ENCODE results near the gene MEN1. TPM values are rescaled to one million over a fixed set of nuclear protein-coding genes. Genes with fewer than 3 reads are reported as not detected.

Gene MEN1
- total RNA-seq, 2 donors from 2014 or later = 27.9 to 45.5 TPM

GRCh38 chr11:64829536-64830251 lies 19.3 kb upstream of the MEN1 start:
- H3K27ac ChIP-seq = no peak overlapping the region
- DNase-seq (ENCODE audit: low spot score) = no peak
- intact Hi-C loops (cut with DNase I) = no loop called here
- H3K36me3 ChIP-seq = peaks cover 0 to 10% of the 10 kb centered on the region in 2 donors
- WGBS = 92% methylated on average over 24 of the region's 43 CpGs
- no peak overlapping the region for H3K4me3 ChIP-seq
- no peaks in the 10 kb centered on the region for H3K27me3 ChIP-seq (replicated peaks; ENCODE audit: insufficient read depth)
- H3K4me1 ChIP-seq (replicated peaks) = no peaks in the 10 kb centered on the region
- H3K9me3 ChIP-seq = no peaks in the 10 kb centered on the region
- TF ChIP-seq, protein P1, sequence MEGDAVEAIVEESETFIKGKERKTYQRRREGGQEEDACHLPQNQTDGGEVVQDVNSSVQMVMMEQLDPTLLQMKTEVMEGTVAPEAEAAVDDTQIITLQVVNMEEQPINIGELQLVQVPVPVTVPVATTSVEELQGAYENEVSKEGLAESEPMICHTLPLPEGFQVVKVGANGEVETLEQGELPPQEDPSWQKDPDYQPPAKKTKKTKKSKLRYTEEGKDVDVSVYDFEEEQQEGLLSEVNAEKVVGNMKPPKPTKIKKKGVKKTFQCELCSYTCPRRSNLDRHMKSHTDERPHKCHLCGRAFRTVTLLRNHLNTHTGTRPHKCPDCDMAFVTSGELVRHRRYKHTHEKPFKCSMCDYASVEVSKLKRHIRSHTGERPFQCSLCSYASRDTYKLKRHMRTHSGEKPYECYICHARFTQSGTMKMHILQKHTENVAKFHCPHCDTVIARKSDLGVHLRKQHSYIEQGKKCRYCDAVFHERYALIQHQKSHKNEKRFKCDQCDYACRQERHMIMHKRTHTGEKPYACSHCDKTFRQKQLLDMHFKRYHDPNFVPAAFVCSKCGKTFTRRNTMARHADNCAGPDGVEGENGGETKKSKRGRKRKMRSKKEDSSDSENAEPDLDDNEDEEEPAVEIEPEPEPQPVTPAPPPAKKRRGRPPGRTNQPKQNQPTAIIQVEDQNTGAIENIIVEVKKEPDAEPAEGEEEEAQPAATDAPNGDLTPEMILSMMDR (IDR thresholded peaks at IDR 0.05) = no peak
- TF ChIP-seq POLR2A (IDR thresholded peaks at IDR 0.05) (no peak), POLR2AphosphoS5 (IDR thresholded peaks at IDR 0.05) (no peak)

- no peak for DNase-seq (ENCODE audit: low spot score)
- H3K4me1 ChIP-seq (replicated peaks) = no peaks in the 10 kb centered on the region
- no peaks in the 10 kb centered on the region for H3K36me3 ChIP-seq
- TF ChIP-seq, protein P1 (IDR thresholded peaks at IDR 0.05) = no peak
- TF ChIP-seq POLR2AphosphoS5 (IDR thresholded peaks at IDR 0.05) (no peak), POLR2A (IDR thresholded peaks at IDR 0.05) (no peak)
- H3K27me3 ChIP-seq (replicated peaks; ENCODE audit: insufficient read depth) = no peaks in the 10 kb centered on the region
- intact Hi-C loops (cut with DNase I) = no loop called here
- WGBS = 97% methylated on average over 22 of the region's 22 CpGs
- no peaks in the 10 kb centered on the region for H3K9me3 ChIP-seq
- no peak overlapping the region for H3K4me3 ChIP-seq
- no peak overlapping the region for H3K27ac ChIP-seq
These were observed 17.1 kb upstream of the MEN1 start for GRCh38 chr11:64827451-64827839.

DNA sequence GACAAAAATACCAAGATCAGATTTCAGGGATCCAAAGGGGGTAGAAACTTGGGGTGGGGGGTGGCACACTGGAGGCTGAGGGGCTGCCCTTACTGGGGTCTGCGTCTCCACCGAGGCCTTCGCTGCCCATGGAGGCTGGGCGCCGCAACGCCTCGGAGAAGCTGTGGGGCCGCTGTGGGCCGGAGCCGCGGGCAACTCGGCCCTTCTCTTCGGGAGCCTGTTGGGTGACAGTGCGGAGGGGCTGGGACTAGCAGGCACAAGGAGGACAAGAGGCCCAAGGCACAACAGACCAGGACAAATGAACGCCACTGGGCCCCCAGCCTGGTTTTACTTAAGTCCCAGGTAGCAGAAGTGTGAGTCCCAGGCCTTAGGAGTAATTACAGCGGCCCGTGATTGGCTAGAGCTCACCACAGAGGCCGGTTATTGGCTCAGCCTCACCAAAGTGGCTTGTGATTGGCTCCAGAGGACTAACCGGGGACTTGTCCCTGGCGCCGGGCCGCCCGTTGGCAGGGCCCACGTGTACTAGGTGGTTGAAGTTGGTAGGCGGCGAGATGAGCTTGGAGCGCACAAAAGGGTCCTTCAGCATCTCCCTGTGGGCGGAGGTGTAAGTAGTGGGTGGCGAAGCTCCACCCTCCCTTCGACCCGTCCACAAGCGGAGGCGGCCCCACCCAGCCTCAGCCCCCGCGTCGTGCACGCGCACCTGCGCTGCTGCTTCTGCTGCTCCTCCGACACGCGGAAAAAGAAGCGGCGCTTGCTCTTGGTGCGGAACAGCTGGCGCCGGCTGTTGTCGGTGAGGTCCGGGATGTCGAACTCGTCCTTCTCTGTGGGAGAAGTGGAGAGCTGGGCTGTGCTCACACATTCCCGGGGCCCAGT lies 16.5 kb upstream of the MEN1 start:
- no peaks in the 10 kb centered on the region for H3K9me3 ChIP-seq
- H3K36me3 ChIP-seq = no peaks in the 10 kb centered on the region
- no peaks in the 10 kb centered on the region for H3K27me3 ChIP-seq (replicated peaks; ENCODE audit: insufficient read depth)
- intact Hi-C loops (cut with DNase I) = no loop called here
- no peaks in the 10 kb centered on the region for H3K4me1 ChIP-seq (replicated peaks)
- WGBS = 93% methylated on average over 52 of the region's 52 CpGs
- DNase-seq (ENCODE audit: low spot score) = no peak
- H3K4me3 ChIP-seq = no peak overlapping the region
- TF ChIP-seq POLR2AphosphoS5 (IDR thresholded peaks at IDR 0.05) = no peak
- TF ChIP-seq, protein P1 (IDR thresholded peaks at IDR 0.05) = no peak
- no peak for TF ChIP-seq POLR2A (IDR thresholded peaks at IDR 0.05)
- H3K27ac ChIP-seq = no peak overlapping the region

DNA sequence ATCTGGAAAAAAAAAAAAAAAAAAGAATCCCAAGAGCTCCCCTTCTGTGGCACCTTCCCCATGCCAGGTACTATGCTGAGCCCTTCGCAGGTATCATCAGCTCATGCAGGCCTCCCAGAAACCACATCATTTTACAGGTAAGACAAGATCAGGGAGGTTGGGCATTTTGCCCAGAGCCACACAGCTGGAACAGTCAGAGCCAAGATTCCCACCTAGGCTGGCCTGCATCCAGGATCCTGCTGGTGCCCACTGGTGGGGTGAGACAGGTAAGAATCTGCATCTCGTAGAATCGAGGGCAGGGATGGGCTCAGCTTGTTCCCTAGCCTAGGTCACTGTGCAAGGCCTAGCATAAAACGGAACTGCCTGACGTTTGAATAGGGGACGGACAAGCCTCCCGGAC lies 15.7 kb upstream of the MEN1 start:
- TF ChIP-seq, protein P1 (IDR thresholded peaks at IDR 0.05) = no peak
- no peaks in the 10 kb centered on the region for H3K36me3 ChIP-seq
- H3K4me3 ChIP-seq = no peak overlapping the region
- no peak overlapping the region for H3K27ac ChIP-seq
- H3K9me3 ChIP-seq = no peaks in the 10 kb centered on the region
- H3K27me3 ChIP-seq (replicated peaks; ENCODE audit: insufficient read depth) = no peaks in the 10 kb centered on the region
- WGBS = 70% methylated on average over 7 of the region's 7 CpGs
- no peak for DNase-seq (ENCODE audit: low spot score)
- no peaks in the 10 kb centered on the region for H3K4me1 ChIP-seq (replicated peaks)
- intact Hi-C loops (cut with DNase I) = no loop called here
